Measurements from ENCODE around the gene HTRA3. TPM values are rescaled to one million over a fixed set of nuclear protein-coding genes. Genes with fewer than 3 reads are reported as not detected.

HTRA3 gene
- polyA plus RNA-seq, 1 donor from 2014 or later, result not detected

DNA sequence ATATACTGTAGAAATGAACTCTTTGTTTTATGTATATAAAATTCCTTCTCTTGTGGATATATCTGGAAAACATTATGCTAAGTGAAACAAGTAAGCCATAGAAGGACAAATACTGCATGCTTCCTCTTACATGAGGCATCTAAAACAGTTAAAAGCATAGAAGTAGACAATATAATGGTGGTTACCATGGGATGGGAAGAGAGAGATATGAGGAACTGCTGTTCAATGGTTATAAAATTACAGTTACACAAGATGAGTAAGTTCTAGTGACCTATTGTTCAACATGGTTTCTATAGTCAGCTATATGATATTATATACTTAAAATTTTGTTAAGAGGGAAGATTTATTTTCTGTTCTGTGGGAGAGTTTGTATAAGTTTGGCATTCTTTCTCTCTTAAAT, 43.4 kb downstream of the HTRA3 start:
- TF ChIP-seq, protein P1, sequence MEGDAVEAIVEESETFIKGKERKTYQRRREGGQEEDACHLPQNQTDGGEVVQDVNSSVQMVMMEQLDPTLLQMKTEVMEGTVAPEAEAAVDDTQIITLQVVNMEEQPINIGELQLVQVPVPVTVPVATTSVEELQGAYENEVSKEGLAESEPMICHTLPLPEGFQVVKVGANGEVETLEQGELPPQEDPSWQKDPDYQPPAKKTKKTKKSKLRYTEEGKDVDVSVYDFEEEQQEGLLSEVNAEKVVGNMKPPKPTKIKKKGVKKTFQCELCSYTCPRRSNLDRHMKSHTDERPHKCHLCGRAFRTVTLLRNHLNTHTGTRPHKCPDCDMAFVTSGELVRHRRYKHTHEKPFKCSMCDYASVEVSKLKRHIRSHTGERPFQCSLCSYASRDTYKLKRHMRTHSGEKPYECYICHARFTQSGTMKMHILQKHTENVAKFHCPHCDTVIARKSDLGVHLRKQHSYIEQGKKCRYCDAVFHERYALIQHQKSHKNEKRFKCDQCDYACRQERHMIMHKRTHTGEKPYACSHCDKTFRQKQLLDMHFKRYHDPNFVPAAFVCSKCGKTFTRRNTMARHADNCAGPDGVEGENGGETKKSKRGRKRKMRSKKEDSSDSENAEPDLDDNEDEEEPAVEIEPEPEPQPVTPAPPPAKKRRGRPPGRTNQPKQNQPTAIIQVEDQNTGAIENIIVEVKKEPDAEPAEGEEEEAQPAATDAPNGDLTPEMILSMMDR (IDR thresholded peaks at IDR 0.05; ENCODE audit: poor library complexity, severe bottlenecking), result no peak
- TF ChIP-seq POLR2AphosphoS5 (IDR thresholded peaks at IDR 0.05) (no peak), EZH2 (IDR thresholded peaks at IDR 0.05; ENCODE audit: borderline replicate concordance, insufficient read depth, low read length, poor library complexity, severe bottlenecking) (no peak), MXI1 (conservative IDR thresholded peaks at IDR 0.05; ENCODE audit: poor library complexity, severe bottlenecking) (no peak), TAF1 (IDR thresholded peaks at IDR 0.05; ENCODE audit: low read depth) (no peak), EP300 (conservative IDR thresholded peaks at IDR 0.05; ENCODE audit: poor library complexity, severe bottlenecking) (no peak), SMC3 (conservative IDR thresholded peaks at IDR 0.05; ENCODE audit: poor library complexity) (no peak), RAD21 (conservative IDR thresholded peaks at IDR 0.05) (no peak)
- TF ChIP-seq, protein P2, sequence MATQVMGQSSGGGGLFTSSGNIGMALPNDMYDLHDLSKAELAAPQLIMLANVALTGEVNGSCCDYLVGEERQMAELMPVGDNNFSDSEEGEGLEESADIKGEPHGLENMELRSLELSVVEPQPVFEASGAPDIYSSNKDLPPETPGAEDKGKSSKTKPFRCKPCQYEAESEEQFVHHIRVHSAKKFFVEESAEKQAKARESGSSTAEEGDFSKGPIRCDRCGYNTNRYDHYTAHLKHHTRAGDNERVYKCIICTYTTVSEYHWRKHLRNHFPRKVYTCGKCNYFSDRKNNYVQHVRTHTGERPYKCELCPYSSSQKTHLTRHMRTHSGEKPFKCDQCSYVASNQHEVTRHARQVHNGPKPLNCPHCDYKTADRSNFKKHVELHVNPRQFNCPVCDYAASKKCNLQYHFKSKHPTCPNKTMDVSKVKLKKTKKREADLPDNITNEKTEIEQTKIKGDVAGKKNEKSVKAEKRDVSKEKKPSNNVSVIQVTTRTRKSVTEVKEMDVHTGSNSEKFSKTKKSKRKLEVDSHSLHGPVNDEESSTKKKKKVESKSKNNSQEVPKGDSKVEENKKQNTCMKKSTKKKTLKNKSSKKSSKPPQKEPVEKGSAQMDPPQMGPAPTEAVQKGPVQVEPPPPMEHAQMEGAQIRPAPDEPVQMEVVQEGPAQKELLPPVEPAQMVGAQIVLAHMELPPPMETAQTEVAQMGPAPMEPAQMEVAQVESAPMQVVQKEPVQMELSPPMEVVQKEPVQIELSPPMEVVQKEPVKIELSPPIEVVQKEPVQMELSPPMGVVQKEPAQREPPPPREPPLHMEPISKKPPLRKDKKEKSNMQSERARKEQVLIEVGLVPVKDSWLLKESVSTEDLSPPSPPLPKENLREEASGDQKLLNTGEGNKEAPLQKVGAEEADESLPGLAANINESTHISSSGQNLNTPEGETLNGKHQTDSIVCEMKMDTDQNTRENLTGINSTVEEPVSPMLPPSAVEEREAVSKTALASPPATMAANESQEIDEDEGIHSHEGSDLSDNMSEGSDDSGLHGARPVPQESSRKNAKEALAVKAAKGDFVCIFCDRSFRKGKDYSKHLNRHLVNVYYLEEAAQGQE (IDR thresholded peaks at IDR 0.05; ENCODE audit: borderline replicate concordance), result no peak
- H3K27me3 ChIP-seq (ENCODE audit: insufficient read depth, low read depth, low read length), result no peaks in the 10 kb centered on the region
- H3K79me2 ChIP-seq (replicated peaks; ENCODE audit: insufficient read depth, low read length), result no peaks in the 10 kb centered on the region
- H3K9ac ChIP-seq (ENCODE audit: low read length), result no peak overlapping the region
- H3K9me2 ChIP-seq (ENCODE audit: insufficient read depth, low read length), result no peaks in the 10 kb centered on the region
- H3K36me3 ChIP-seq (ENCODE audit: insufficient read depth, low read length), result no peaks in the 10 kb centered on the region
- H3F3A ChIP-seq (ENCODE audit: insufficient read depth, low read length, poor library complexity, severe bottlenecking), result no peaks in the 10 kb centered on the region
- no peak overlapping the region for H3K4me3 ChIP-seq (ENCODE audit: low read length)
- peaks cover 5% of the 10 kb centered on the region for H3K9me3 ChIP-seq (ENCODE audit: low read length)
- no peak overlapping the region for H3K4me2 ChIP-seq (ENCODE audit: low read length)
- H2AFZ ChIP-seq (ENCODE audit: low read depth, low read length), result no peak overlapping the region
- no peaks in the 10 kb centered on the region for H4K20me1 ChIP-seq (ENCODE audit: insufficient read depth)
- H3K27ac ChIP-seq (ENCODE audit: low read length), result no peak overlapping the region

DNA sequence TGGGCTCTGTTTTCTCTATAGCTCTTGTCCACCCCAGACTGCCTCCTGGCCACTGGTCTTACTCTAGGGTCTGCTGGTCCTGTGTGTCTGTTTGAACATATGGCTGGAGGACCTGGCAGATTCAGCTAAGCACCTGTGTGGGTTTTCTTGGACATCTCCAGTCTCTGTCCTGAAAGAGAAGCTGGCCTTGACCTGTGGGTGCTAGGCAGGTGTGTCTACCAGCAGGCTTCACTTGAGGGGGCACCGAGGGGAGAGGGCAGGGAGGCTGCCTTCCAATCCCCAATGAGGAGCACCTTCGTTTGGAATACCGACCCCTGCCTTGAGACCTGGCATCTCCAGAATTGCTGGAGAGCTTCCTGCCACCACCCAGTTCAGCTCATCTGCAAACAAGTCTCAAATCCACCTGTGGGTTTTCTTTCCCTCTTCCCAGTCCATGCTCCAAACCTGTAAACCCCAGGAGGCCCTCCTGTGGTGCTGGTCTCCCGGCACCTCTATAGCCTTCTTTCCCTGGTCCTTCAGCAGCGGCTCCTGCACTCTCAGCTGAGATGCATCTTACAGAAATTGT, 45.2 kb downstream of the HTRA3 start:
- no peak overlapping the region for H3K27ac ChIP-seq (ENCODE audit: low read length)
- H3K36me3 ChIP-seq (ENCODE audit: insufficient read depth, low read length), result no peaks in the 10 kb centered on the region
- no peaks in the 10 kb centered on the region for H3K79me2 ChIP-seq (replicated peaks; ENCODE audit: insufficient read depth, low read length)
- H3F3A ChIP-seq (ENCODE audit: insufficient read depth, low read length, poor library complexity, severe bottlenecking), result no peaks in the 10 kb centered on the region
- no peaks in the 10 kb centered on the region for H3K27me3 ChIP-seq (ENCODE audit: insufficient read depth, low read depth, low read length)
- peaks cover 5% of the 10 kb centered on the region for H3K9me3 ChIP-seq (ENCODE audit: low read length)
- TF ChIP-seq EZH2 (IDR thresholded peaks at IDR 0.05; ENCODE audit: borderline replicate concordance, insufficient read depth, low read length, poor library complexity, severe bottlenecking) (no peak), MXI1 (conservative IDR thresholded peaks at IDR 0.05; ENCODE audit: poor library complexity, severe bottlenecking) (no peak), RAD21 (conservative IDR thresholded peaks at IDR 0.05) (no peak)
- TF ChIP-seq, protein P2 (IDR thresholded peaks at IDR 0.05; ENCODE audit: borderline replicate concordance), result no peak
- TF ChIP-seq, protein P1 (IDR thresholded peaks at IDR 0.05; ENCODE audit: poor library complexity, severe bottlenecking), result no peak
- no peaks in the 10 kb centered on the region for H3K9me2 ChIP-seq (ENCODE audit: insufficient read depth, low read length)
- no peak overlapping the region for H2AFZ ChIP-seq (ENCODE audit: low read depth, low read length)
- no peak overlapping the region for H3K4me3 ChIP-seq (ENCODE audit: low read length)
- no peak overlapping the region for H3K4me2 ChIP-seq (ENCODE audit: low read length)
- no peak overlapping the region for H3K9ac ChIP-seq (ENCODE audit: low read length)
- no peaks in the 10 kb centered on the region for H4K20me1 ChIP-seq (ENCODE audit: insufficient read depth)

Measured in neural cell (in vitro differentiated cells).